Esophagus muscularis mucosa (tissue), 4 donors: ENCODE measurements around the gene SPSB1. TPM values are rescaled to one million over a fixed set of nuclear protein-coding genes. Genes with fewer than 3 reads are reported as not detected.

ENCODE experiments used
- DNase-seq: peaks from one replicate; pipeline ENCODE4 v3.0.0-alpha.2; 2017; ENCODE audit errors: extremely low spot score
- H3K27ac ChIP-seq, 4 donors: fragments of 200-600 bp; sonication (generic); replicated peaks in 1 of 4; 1 replicate in 3 of 4; 2 replicates in 1 of 4; pipeline ENCODE4 v1.5.1; 2016 to 2019; ENCODE audit warnings: mild to moderate bottlenecking in 1 of 4
- H3K27me3 ChIP-seq, 4 donors: fragments of 200-600 bp; sonication (generic); one replicate each; pipeline versions ENCODE4 v1.5.1 to v1.6.0; 2016 to 2019
- H3K36me3 ChIP-seq, 4 donors: fragments of 200-600 bp; sonication (generic); one replicate each; pipeline ENCODE4 v1.5.1; 2016 to 2019
- H3K4me1 ChIP-seq, 4 donors: fragments of 200-600 bp; sonication (generic); one replicate each; pipeline ENCODE4 v1.5.1; 2016 to 2019
- H3K4me3 ChIP-seq, 4 donors: fragments of 200-600 bp; sonication (generic); 1 replicate in 2 of 4; 2 replicates in 2 of 4; pipeline ENCODE4 v1.5.1; 2016 to 2019; ENCODE audit warnings: mild to moderate bottlenecking in 4 of 4, moderate library complexity in 1 of 4
- H3K9me3 ChIP-seq, 4 donors: fragments of 200-600 bp; sonication (generic); 1 replicate in 3 of 4; 2 replicates in 1 of 4; pipeline ENCODE4 v1.5.1; 2016 to 2019
- CTCF ChIP-seq, 3 experiments: fragments of 200-600 bp in 2 of 3; fragments of 450-650 bp in 1 of 3; sonication (generic) in 2 of 3; IDR thresholded peaks; one replicate each; pipeline ENCODE4 v1.5.1; 2017 to 2019; ENCODE audit warnings: antibody characterized with exemption in 3 of 3, mild to moderate bottlenecking in 2 of 3, moderate library complexity in 1 of 3
- EP300 ChIP-seq: sonication (generic); formaldehyde crosslinking; IDR thresholded peaks from one replicate; pipeline ENCODE4 v1.6.1; 2017; ENCODE audit warnings: antibody characterized with exemption
- POLR2A ChIP-seq: fragments of 450-650 bp; IDR thresholded peaks from one replicate; pipeline ENCODE4 v1.6.1; 2017; ENCODE audit warnings: antibody characterized with exemption, moderate library complexity, mild to moderate bottlenecking, low read depth
- POLR2AphosphoS5 ChIP-seq, 2 donors: sonication (generic); formaldehyde crosslinking; IDR thresholded peaks; one replicate each; pipeline ENCODE4 v1.6.1; 2017; ENCODE audit warnings: antibody characterized with exemption in 2 of 2
- WGBS: methylation state at CpG from one replicate; pipeline ENCODE4 v1.1.5; 2018; 5-methylcytosine and 5-hydroxymethylcytosine counted together
- intact Hi-C: fragments of 100-400 bp; cut with DNase I; formaldehyde crosslinking; loops from one replicate; pipeline ENCODE4 v1.15.1; 2023
- total RNA-seq, 4 donors: library from RNA; depleted of rRNA; stranded (reverse); fragments of >200 nt; gene quantifications; one replicate each; pipeline versions ENCODE4 v1.1.0 to v1.2.1, GENCODE V29; 2016

SPSB1 gene
- total RNA-seq, 4 donors from 2014 or later, result 61.0 to 104 (median 97.4) TPM

- intact Hi-C loops, result no loop called here
- Histone ChIP-seq H3K4me1 (peaks cover 4 to 27% (median 25%) of the 10 kb centered on the region in 4 donors), H3K27me3 (no peaks in the 10 kb centered on the region), H3K27ac (no peak overlapping the region), H3K4me3 (no peak overlapping the region), H3K9me3 (peaks cover 0 to 6% (median 0%) of the 10 kb centered on the region in 4 donors), H3K36me3 (no peaks in the 10 kb centered on the region)
- TF ChIP-seq CTCF (IDR thresholded peaks at IDR 0.05) (no peak), POLR2A (no peak), EP300 (no peak), POLR2AphosphoS5 (IDR thresholded peaks at IDR 0.05) (no peak)
- 81% methylated on average over 16 of the region's 19 CpGs for whole genome bisulfite sequencing
- no peak for DNase-seq
These were observed 11.4 kb upstream of the SPSB1 start for GRCh38 chr1:9281071-9281827.

GRCh38 chr1:9281908-9282695 is 10.6 kb upstream of the SPSB1 start:
- H3K9me3 ChIP-seq, result peaks cover 0 to 8% (median under 1%) of the 10 kb centered on the region in 4 donors
- H3K27me3 ChIP-seq, result no peaks in the 10 kb centered on the region
- TF ChIP-seq POLR2A (no peak), CTCF (IDR thresholded peaks at IDR 0.05) (no peak), POLR2AphosphoS5 (IDR thresholded peaks at IDR 0.05) (no peak), EP300 (no peak)
- H3K27ac ChIP-seq, result no peak overlapping the region
- H3K36me3 ChIP-seq, result no peaks in the 10 kb centered on the region
- DNase-seq, result no peak
- intact Hi-C loops, result no loop called here
- peaks cover 4 to 27% (median 25%) of the 10 kb centered on the region in 4 donors for H3K4me1 ChIP-seq
- whole genome bisulfite sequencing, result 59% methylated on average over 4 of the region's 12 CpGs
- H3K4me3 ChIP-seq, result no peak overlapping the region

- no peaks in the 10 kb centered on the region for H3K36me3 ChIP-seq
- 62% methylated on average over 4 of the region's 4 CpGs for WGBS
- intact Hi-C loops, result no loop called here
- peaks cover 0 to 14% (median 3%) of the 10 kb centered on the region in 4 donors for H3K9me3 ChIP-seq
- DNase-seq, result no peak
- H3K27me3 ChIP-seq, result no peaks in the 10 kb centered on the region
- H3K4me3 ChIP-seq, result no peak overlapping the region
- peaks cover 4 to 27% (median 25%) of the 10 kb centered on the region in 4 donors for H3K4me1 ChIP-seq
- H3K27ac ChIP-seq, result no peak overlapping the region
- TF ChIP-seq POLR2A (no peak), EP300 (no peak), CTCF (IDR thresholded peaks at IDR 0.05) (no peak), POLR2AphosphoS5 (IDR thresholded peaks at IDR 0.05) (no peak)
These were observed 10.1 kb upstream of the SPSB1 start for GRCh38 chr1:9282696-9282955.

GRCh38 chr1:9284061-9284460 is 8.6 kb upstream of the SPSB1 start:
- H3K4me1 ChIP-seq, result peaks cover 4 to 27% (median 22%) of the 10 kb centered on the region in 4 donors
- DNase-seq, result no peak
- TF ChIP-seq POLR2A (no peak), POLR2AphosphoS5 (IDR thresholded peaks at IDR 0.05) (no peak), CTCF (IDR thresholded peaks at IDR 0.05) (no peak), EP300 (no peak)
- no peaks in the 10 kb centered on the region for H3K36me3 ChIP-seq
- no peak overlapping the region for H3K4me3 ChIP-seq
- 88% methylated on average over 2 of the region's 2 CpGs for WGBS
- H3K27ac ChIP-seq, result no peak overlapping the region
- peaks cover 0 to 28% (median 16%) of the 10 kb centered on the region in 4 donors for H3K9me3 ChIP-seq
- no peaks in the 10 kb centered on the region for H3K27me3 ChIP-seq
- intact Hi-C loops, result no loop called here
